Esophagus muscularis mucosa (tissue), 4 donors: ENCODE results near the gene ST3GAL2.

Experiments
- EP300 ChIP-seq: sonication (generic); formaldehyde crosslinking; IDR thresholded peaks from one replicate; pipeline ENCODE4 v1.6.1; 2017; ENCODE audit warnings: antibody characterized with exemption
- POLR2A ChIP-seq: fragments of 450-650 bp; IDR thresholded peaks from one replicate; pipeline ENCODE4 v1.6.1; 2017; ENCODE audit warnings: antibody characterized with exemption, moderate library complexity, mild to moderate bottlenecking, low read depth
- TF ChIP-seq, protein P1 (sequence below), 3 experiments: fragments of 200-600 bp in 2 of 3; fragments of 450-650 bp in 1 of 3; sonication (generic) in 2 of 3; IDR thresholded peaks; one replicate each; pipeline ENCODE4 v1.5.1; 2017 to 2019; ENCODE audit warnings: antibody characterized with exemption in 3 of 3, mild to moderate bottlenecking in 2 of 3, moderate library complexity in 1 of 3

GRCh38 chr16:70383421-70383960 is 55.4 kb downstream of the ST3GAL2 start:
- TF ChIP-seq EP300: no peak
- TF ChIP-seq, protein P1, sequence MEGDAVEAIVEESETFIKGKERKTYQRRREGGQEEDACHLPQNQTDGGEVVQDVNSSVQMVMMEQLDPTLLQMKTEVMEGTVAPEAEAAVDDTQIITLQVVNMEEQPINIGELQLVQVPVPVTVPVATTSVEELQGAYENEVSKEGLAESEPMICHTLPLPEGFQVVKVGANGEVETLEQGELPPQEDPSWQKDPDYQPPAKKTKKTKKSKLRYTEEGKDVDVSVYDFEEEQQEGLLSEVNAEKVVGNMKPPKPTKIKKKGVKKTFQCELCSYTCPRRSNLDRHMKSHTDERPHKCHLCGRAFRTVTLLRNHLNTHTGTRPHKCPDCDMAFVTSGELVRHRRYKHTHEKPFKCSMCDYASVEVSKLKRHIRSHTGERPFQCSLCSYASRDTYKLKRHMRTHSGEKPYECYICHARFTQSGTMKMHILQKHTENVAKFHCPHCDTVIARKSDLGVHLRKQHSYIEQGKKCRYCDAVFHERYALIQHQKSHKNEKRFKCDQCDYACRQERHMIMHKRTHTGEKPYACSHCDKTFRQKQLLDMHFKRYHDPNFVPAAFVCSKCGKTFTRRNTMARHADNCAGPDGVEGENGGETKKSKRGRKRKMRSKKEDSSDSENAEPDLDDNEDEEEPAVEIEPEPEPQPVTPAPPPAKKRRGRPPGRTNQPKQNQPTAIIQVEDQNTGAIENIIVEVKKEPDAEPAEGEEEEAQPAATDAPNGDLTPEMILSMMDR (IDR thresholded peaks at IDR 0.05): no peak
- no peak for TF ChIP-seq POLR2A
